Panc1 (cell line): Measurements from ENCODE around the gene TAL1. TPM values are rescaled to one million over a fixed set of nuclear protein-coding genes. Genes with fewer than 3 reads are reported as not detected.

Source experiments
- ATAC-seq: fragments of 200-7000 bp; cut with Tn5 transposase; 2 replicates; pipeline ENCODE4 v1.9.1; 2020; ENCODE audit warnings: mild to moderate bottlenecking, moderate library complexity
- BruUV-seq: library from RNA; stranded (reverse); fragments of 400-500 nt; replicated peaks from 2 replicates; lab custom pipeline; 2021; lab: Mats Ljungman, UMichigan
- CTCF ChIA-PET: fragments of 300-600 bp; sonication (Branson Sonifier 250); formaldehyde crosslinking; loops from one replicate; lab custom pipeline; 2022; ENCODE audit warnings: antibody characterized with exemption; lab: Charles Lee
- POLR2A ChIA-PET: fragments of 300-600 bp; sonication (Branson Sonifier 250); formaldehyde crosslinking; loops from one replicate; lab custom pipeline; 2022; ENCODE audit warnings: antibody characterized with exemption; lab: Charles Lee
- DNase-seq: peaks from one replicate; pipeline ENCODE4 v3.0.0-alpha.2; 2010; ENCODE audit warnings: low read depth, low spot score
- H3K27ac ChIP-seq: 2 replicates; pipeline ENCODE4 v1.5.1; 2011; ENCODE audit warnings: mild to moderate bottlenecking, low read length, inconsistent platforms
- H3K27me3 ChIP-seq: fragments of 200-500 bp; sonication (Bioruptor generic); 2 replicates; pipeline ENCODE4 v1.6.0; 2014; ENCODE audit warnings: low read length, inconsistent platforms; ENCODE audit not compliant: control insufficient read depth, insufficient read depth
- H3K36me3 ChIP-seq: fragments of 200-500 bp; sonication (Bioruptor generic); 2 replicates; pipeline ENCODE4 v1.5.1; 2014; ENCODE audit warnings: inconsistent platforms, mild to moderate bottlenecking, low read length, moderate library complexity; ENCODE audit not compliant: control insufficient read depth, insufficient read depth
- H3K4me1 ChIP-seq: 2 replicates; pipeline ENCODE4 v1.5.1; 2011; ENCODE audit warnings: inconsistent platforms, mild to moderate bottlenecking, low read length, moderate library complexity; ENCODE audit not compliant: control insufficient read depth, insufficient read depth
- H3K4me3 ChIP-seq, 2 experiments: 2 replicates each; pipeline ENCODE4 v1.5.1; 2011 to 2012; ENCODE audit warnings: low read depth in 2 of 2, low read length in 2 of 2, mild to moderate bottlenecking in 2 of 2, inconsistent platforms in 1 of 2, moderate library complexity in 1 of 2
- H3K9me3 ChIP-seq: fragments of 200-500 bp; sonication (Bioruptor generic); 2 replicates; pipeline ENCODE4 v1.5.1; 2014; ENCODE audit warnings: low read depth, mild to moderate bottlenecking, inconsistent platforms, low read length, moderate library complexity; ENCODE audit not compliant: control insufficient read depth, insufficient read depth
- CTCF ChIP-seq: fragments of 450-650 bp; IDR thresholded peaks from 2 replicates; pipeline ENCODE4 v1.5.1; 2017; ENCODE audit warnings: mild to moderate bottlenecking
- POLR2AphosphoS5 ChIP-seq: IDR thresholded peaks from 2 replicates; pipeline ENCODE4 v1.6.1; 2012; ENCODE audit warnings: mild to moderate bottlenecking, low read depth, low read length, moderate library complexity
- SIN3A ChIP-seq: IDR thresholded peaks from 2 replicates; pipeline ENCODE4 v1.6.1; 2012; ENCODE audit warnings: low read depth, mild to moderate bottlenecking, low read length, moderate library complexity, borderline replicate concordance; ENCODE audit not compliant: insufficient read depth
- TCF7L2 ChIP-seq: IDR thresholded peaks from 2 replicates; pipeline ENCODE4 v1.6.1; 2011; ENCODE audit warnings: mild to moderate bottlenecking, low read depth, low read length, inconsistent platforms
- in situ Hi-C: cut with HindIII; loops from 2 replicates; pipeline ENCODE4 v1.10.0; 2016; ENCODE audit warnings: low sequenced_read_pairs, low pct_unique_long_range_greater_than_20kb
- intact Hi-C: fragments of 100-400 bp; cut with micrococcal nuclease; formaldehyde crosslinking; loops from one replicate; pipeline ENCODE4 v1.10.0; 2022; ENCODE audit not compliant: unreplicated experiment
- total RNA-seq: library from RNA; stranded (reverse); gene quantifications from one replicate; pipeline ENCODE4 v1.2.1, GENCODE V29; 2021; ENCODE audit not compliant: unreplicated experiment
- TF ChIP-seq, protein P1 (sequence below), 2 experiments: IDR thresholded peaks; 2 replicates each; pipeline ENCODE4 v1.6.1; 2011 to 2012; ENCODE audit warnings: low read depth in 2 of 2, control low read depth in 1 of 2, low read length in 1 of 2, mild to moderate bottlenecking in 1 of 2, moderate library complexity in 1 of 2; ENCODE audit not compliant: insufficient read depth in 1 of 2

TAL1 gene
- total RNA-seq, 1 experiment from 2014 or later: 0.05 TPM

- no peaks in the 10 kb centered on the region for H3K27me3 ChIP-seq
- no peak overlapping the region for H3K4me3 ChIP-seq
- in situ Hi-C loops (no loop called here), intact Hi-C loops (no loop called here)
- no peak overlapping the region for H3K27ac ChIP-seq
- ChIA-PET CTCF (no interaction called here), POLR2A (no interaction called here)
- TF ChIP-seq POLR2AphosphoS5: no peak
- TF ChIP-seq CTCF: no peak
- no peak for TF ChIP-seq SIN3A
- TF ChIP-seq, protein P1, sequence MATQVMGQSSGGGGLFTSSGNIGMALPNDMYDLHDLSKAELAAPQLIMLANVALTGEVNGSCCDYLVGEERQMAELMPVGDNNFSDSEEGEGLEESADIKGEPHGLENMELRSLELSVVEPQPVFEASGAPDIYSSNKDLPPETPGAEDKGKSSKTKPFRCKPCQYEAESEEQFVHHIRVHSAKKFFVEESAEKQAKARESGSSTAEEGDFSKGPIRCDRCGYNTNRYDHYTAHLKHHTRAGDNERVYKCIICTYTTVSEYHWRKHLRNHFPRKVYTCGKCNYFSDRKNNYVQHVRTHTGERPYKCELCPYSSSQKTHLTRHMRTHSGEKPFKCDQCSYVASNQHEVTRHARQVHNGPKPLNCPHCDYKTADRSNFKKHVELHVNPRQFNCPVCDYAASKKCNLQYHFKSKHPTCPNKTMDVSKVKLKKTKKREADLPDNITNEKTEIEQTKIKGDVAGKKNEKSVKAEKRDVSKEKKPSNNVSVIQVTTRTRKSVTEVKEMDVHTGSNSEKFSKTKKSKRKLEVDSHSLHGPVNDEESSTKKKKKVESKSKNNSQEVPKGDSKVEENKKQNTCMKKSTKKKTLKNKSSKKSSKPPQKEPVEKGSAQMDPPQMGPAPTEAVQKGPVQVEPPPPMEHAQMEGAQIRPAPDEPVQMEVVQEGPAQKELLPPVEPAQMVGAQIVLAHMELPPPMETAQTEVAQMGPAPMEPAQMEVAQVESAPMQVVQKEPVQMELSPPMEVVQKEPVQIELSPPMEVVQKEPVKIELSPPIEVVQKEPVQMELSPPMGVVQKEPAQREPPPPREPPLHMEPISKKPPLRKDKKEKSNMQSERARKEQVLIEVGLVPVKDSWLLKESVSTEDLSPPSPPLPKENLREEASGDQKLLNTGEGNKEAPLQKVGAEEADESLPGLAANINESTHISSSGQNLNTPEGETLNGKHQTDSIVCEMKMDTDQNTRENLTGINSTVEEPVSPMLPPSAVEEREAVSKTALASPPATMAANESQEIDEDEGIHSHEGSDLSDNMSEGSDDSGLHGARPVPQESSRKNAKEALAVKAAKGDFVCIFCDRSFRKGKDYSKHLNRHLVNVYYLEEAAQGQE (IDR thresholded peaks at IDR 0.05; ENCODE audit: insufficient read depth in 1 of 2, low read depth in 2 of 2, low read length in 1 of 2): no peak
- TF ChIP-seq TCF7L2: no peak
- BruUV-seq: no TSS peak
- DNase-seq (no peak), ATAC-seq (no peak)
- no peaks in the 10 kb centered on the region for H3K4me1 ChIP-seq
- no peaks in the 10 kb centered on the region for H3K36me3 ChIP-seq
- no peaks in the 10 kb centered on the region for H3K9me3 ChIP-seq
Measured at GRCh38 chr1:47238935-47239592, 7.0 kb upstream of the TAL1 start.

DNA sequence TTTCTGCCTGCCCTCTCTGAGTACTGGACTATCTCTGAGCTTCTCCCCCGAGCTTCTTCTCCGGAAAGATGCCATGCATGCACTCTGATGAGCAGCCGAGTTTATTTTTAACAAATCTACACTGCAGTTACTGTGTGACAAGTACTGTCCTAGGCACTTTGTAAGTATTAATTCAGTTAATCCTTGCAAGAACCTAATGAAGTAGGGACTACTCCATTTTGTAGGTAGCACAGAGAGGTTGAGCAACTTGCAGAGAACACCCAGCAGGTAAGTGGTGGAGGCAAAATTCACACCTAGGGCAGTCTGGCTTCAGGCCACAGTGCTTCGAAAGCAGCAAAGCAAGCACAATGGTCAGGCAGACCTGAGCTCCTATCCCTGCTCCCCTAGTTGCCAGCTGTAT is 3.8 kb upstream of the TAL1 start:
- Histone ChIP-seq H3K27me3 (no peaks in the 10 kb centered on the region; the same call in none of the 2 replicates), H3K4me3 (no peak overlapping the region), H3K27ac (no peak overlapping the region), H3K4me1 (no peaks in the 10 kb centered on the region), H3K36me3 (no peaks in the 10 kb centered on the region), H3K9me3 (no peaks in the 10 kb centered on the region)
- DNase-seq: no peak
- CTCF ChIA-PET: no interaction called here
- TF ChIP-seq TCF7L2 (no peak), POLR2AphosphoS5 (no peak), CTCF (no peak), SIN3A (no peak)
- TF ChIP-seq, protein P1 (IDR thresholded peaks at IDR 0.05; ENCODE audit: insufficient read depth in 1 of 2, low read depth in 2 of 2, low read length in 1 of 2): no peak
- no peak for ATAC-seq
- intact Hi-C loops (no loop called here), in situ Hi-C loops (no loop called here)
- POLR2A ChIA-PET: no interaction called here
- no TSS peak for BruUV-seq
